Adrenal gland (tissue), 12 donors: ENCODE data around the gene SLTM. TPM values are rescaled to one million over a fixed set of nuclear protein-coding genes. Genes with fewer than 3 reads are reported as not detected.
"Not testable (repeated sequence)": the region's sequence is repeated elsewhere in the genome, so short reads cannot be mapped to it uniquely, and the experiment has no call there.

Experiments used
- DNase-seq, 7 donors: peaks; one replicate each; pipeline ENCODE4 v3.0.0-alpha.2; 2019 to 2020
- H3K27ac ChIP-seq, 5 donors: fragments of 200-600 bp; sonication (generic) in 4 of 5; 1 replicate in 3 of 5; 2 replicates in 2 of 5; pipeline versions ENCODE4 v1.5.1 to v1.8.0; 2016 to 2020; ENCODE audit warnings: mild to moderate bottlenecking in 1 of 5
- H3K27me3 ChIP-seq: fragments of 200-600 bp; 2 replicates; pipeline ENCODE4 v1.8.0; 2021
- H3K36me3 ChIP-seq, 2 donors: fragments of 200-600 bp; replicated peaks in 1 of 2; 1 replicate in 1 of 2; 2 replicates in 1 of 2; pipeline versions ENCODE4 v1.5.1 to v1.8.0; 2018 to 2022
- H3K4me1 ChIP-seq, 2 donors: fragments of 200-600 bp; replicated peaks in 1 of 2; 1 replicate in 1 of 2; 2 replicates in 1 of 2; pipeline versions ENCODE4 v1.5.1 to v1.8.0; 2018 to 2021
- H3K4me3 ChIP-seq, 4 donors: fragments of 200-600 bp; sonication (generic) in 3 of 4; one replicate each; pipeline ENCODE4 v1.5.1; 2016 to 2018
- H3K9me3 ChIP-seq, 3 donors: fragments of 200-600 bp; sonication (generic) in 1 of 3; replicated peaks in 1 of 3; 1 replicate in 2 of 3; 2 replicates in 1 of 3; pipeline versions ENCODE4 v1.5.1 to v1.8.0; 2016 to 2021
- CTCF ChIP-seq, 6 experiments: fragments of 450-650 bp in 4 of 6; fragments of 200-600 bp in 2 of 6; sonication (generic) in 1 of 6; IDR thresholded peaks; 1 replicate in 5 of 6; 2 replicates in 1 of 6; pipeline versions ENCODE4 v1.5.1 to v1.8.0; 2016 to 2021; ENCODE audit warnings: antibody characterized with exemption in 6 of 6, mild to moderate bottlenecking in 2 of 6, moderate library complexity in 1 of 6
- POLR2A ChIP-seq, 2 donors: fragments of 450-650 bp; IDR thresholded peaks; one replicate each; pipeline ENCODE4 v1.6.1; 2017; ENCODE audit warnings: antibody characterized with exemption in 2 of 2, mild to moderate bottlenecking in 2 of 2, moderate library complexity in 1 of 2
- WGBS, 4 donors: extraction: QIAGEN DNeasy Blood & Tissue Kit in 2 of 4; methylation state at CpG; one replicate each; pipeline versions ENCODE4 v1.1.5 to v1.1.7; 2013 to 2017; 5-methylcytosine and 5-hydroxymethylcytosine counted together
- intact Hi-C, 2 donors: fragments of 100-400 bp; cut with DNase I; formaldehyde crosslinking; loops; one replicate each; pipeline versions ENCODE4 v1.14.1 to v1.15.0; 2022 to 2023
- polyA plus RNA-seq, 3 donors: library from polyadenylated mRNA; stranded (reverse); fragments of 200-250 nt in 2 of 3; fragments of 350-450 nt in 1 of 3; fragmentation: Illumina TruSeq in 1 of 3; extraction: RNeasy Lipid Tissue Mini Kit (QIAGEN cat#74804) in 1 of 3; gene quantifications; one replicate each; pipeline ENCODE4 v1.2.3, GENCODE V29; 2013 to 2014
- total RNA-seq, 9 donors: library from RNA; depleted of rRNA in 4 of 9; stranded (reverse); fragments of >200 nt in 4 of 9; fragments of 120-200 nt in 1 of 9; fragmentation: NEBNext Ultra II Directional in 1 of 9; extraction: Animal tissue kit (Norgen Biotek cat#: 25700) in 1 of 9; gene quantifications; one replicate each; pipeline versions ENCODE4 v1.1.0 to v1.2.4, GENCODE V29; 2013 to 2023
- donor health status: healthy with polysubstance abuse.
- donor health status: Bipolar disorder and iron deficiency.
- donor health status: DM: yes; HTN: yes; CAD: no.
- donor health status: DM: no; HTN: no; CAD: no.
- donor health status: DM: no; HTN: no; CAD: no.
- donor health status: DM: yes; HTN: yes; CAD: no.

SLTM gene
- total and polyA plus RNA-seq, 12 donors = 31.4 to 87.0 (median 53.2) TPM

GRCh38 chr15:58856086-58856485 lies 77.4 kb downstream of the SLTM start:
- TF ChIP-seq POLR2A (IDR thresholded peaks at IDR 0.05) (no peak), CTCF (IDR thresholded peaks at IDR 0.05) (no peak)
- intact Hi-C loops = no loop called here

GRCh38 chr15:58854593-58854992 lies 78.9 kb downstream of the SLTM start:
- no peak for TF ChIP-seq POLR2A (IDR thresholded peaks at IDR 0.05)
- no peak for TF ChIP-seq CTCF (IDR thresholded peaks at IDR 0.05)
- intact Hi-C loops = no loop called here
- no peak for DNase-seq

More at GRCh38 chr15:58856086-58856485, 77.4 kb downstream of the SLTM start:
- DNase-seq = no peak
- H3K27me3 ChIP-seq = no peaks in the 10 kb centered on the region
- H3K4me3 ChIP-seq = no peak overlapping the region
- no peaks in the 10 kb centered on the region for H3K9me3 ChIP-seq
- H3K36me3 ChIP-seq = no peaks in the 10 kb centered on the region
- H3K27ac ChIP-seq = no peak overlapping the region
- H3K4me1 ChIP-seq = no peaks in the 10 kb centered on the region

GRCh38 chr15:58852347-58852746 lies 81.1 kb downstream of the SLTM start:
- Histone ChIP-seq H3K9me3 (no peaks in the 10 kb centered on the region), H3K4me3 (no peak overlapping the region), H3K36me3 (no peaks in the 10 kb centered on the region), H3K27ac (no peak overlapping the region), H3K4me1 (no peaks in the 10 kb centered on the region), H3K27me3 (no peaks in the 10 kb centered on the region)
- intact Hi-C loops = no loop called here
- TF ChIP-seq CTCF (IDR thresholded peaks at IDR 0.05) = no peak
- no peak for TF ChIP-seq POLR2A (IDR thresholded peaks at IDR 0.05)
- WGBS, 4 donors = 77 to 91% (median 84%) methylated on average over 5 of the region's 5 CpGs
- DNase-seq = no peak

More at GRCh38 chr15:58854593-58854992, 78.9 kb downstream of the SLTM start:
- no peaks in the 10 kb centered on the region for H3K4me1 ChIP-seq
- 83 to 88% (median 84%) methylated on average over 4 of the region's 4 CpGs for WGBS, 4 donors
- H3K27me3 ChIP-seq = no peaks in the 10 kb centered on the region
- no peak overlapping the region for H3K4me3 ChIP-seq
- no peak overlapping the region for H3K27ac ChIP-seq
- no peaks in the 10 kb centered on the region for H3K36me3 ChIP-seq
- H3K9me3 ChIP-seq = no peaks in the 10 kb centered on the region

- H3K4me1 ChIP-seq, H3K9me3 ChIP-seq, H3K27ac ChIP-seq, H3K4me3 ChIP-seq, H3K27me3 ChIP-seq, intact Hi-C loops, DNase-seq, H3K36me3 ChIP-seq: not testable (repeated sequence)
- 97 to 98% (median 98%) methylated on average over 3 of the region's 3 CpGs for WGBS, 4 donors
These were observed 82.3 kb downstream of the SLTM start for GRCh38 chr15:58851205-58851604.

- TF ChIP-seq POLR2A (IDR thresholded peaks at IDR 0.05) (no peak), CTCF (IDR thresholded peaks at IDR 0.05) (no peak)
- no peaks in the 10 kb centered on the region for H3K9me3 ChIP-seq
- H3K36me3 ChIP-seq = no peaks in the 10 kb centered on the region
- H3K27me3 ChIP-seq = no peaks in the 10 kb centered on the region
- H3K4me3 ChIP-seq = no peak overlapping the region
- intact Hi-C loops = no loop called here
- 95 to 99% (median 97%) methylated on average over 4 of the region's 4 CpGs for WGBS, 4 donors
- no peaks in the 10 kb centered on the region for H3K4me1 ChIP-seq
- H3K27ac ChIP-seq = no peak overlapping the region
- no peak for DNase-seq
These were observed 90.6 kb downstream of the SLTM start for GRCh38 chr15:58842713-58843396.
